ENCODE data around the gene CLIP1.

DNA sequence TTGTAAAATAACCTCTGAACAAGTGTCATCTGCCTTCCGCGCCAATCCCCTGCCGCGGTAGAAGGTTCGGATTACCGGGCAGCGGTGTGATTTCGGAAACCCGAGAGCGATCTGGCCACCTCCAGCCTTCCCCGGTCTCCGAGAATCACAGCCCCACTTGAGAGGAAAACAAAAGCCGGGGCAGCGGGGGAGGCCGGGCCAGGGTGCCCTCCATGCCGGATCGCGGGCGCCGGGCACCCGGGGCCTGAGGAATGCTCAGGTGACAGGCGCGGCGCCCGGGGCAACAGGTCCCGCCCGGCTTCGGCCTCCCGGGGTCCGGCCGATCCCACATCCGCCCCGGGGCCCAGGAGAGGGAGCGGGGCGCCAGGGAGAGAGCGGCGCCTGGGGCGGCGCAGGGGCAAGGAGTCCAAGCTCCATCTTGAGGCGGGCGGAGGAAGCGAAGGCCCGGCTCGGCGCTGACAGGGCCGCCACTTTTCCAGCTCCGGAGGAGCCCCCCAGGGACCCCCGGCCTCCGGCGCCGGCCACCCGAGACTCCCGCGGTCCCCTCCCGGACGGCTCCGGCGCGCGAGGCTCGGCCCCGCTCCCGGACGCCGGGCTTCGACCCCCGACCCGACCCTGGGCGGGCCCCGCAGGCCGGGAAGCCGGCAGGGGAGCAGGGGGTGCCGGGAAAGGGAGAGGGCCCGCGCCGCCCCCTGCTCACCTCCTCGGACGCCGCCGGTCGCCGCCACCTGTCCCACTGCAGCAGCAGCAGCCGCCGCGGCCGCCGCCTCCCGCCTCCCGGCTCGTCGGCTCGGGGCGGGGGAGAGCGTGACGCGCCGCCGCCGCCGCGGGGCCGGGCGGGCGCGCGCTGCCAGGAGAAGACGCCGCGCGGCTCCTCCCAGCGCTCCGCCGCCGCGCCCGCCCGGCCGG is at the start of gene CLIP1:
- TF ChIP-seq, protein P1, sequence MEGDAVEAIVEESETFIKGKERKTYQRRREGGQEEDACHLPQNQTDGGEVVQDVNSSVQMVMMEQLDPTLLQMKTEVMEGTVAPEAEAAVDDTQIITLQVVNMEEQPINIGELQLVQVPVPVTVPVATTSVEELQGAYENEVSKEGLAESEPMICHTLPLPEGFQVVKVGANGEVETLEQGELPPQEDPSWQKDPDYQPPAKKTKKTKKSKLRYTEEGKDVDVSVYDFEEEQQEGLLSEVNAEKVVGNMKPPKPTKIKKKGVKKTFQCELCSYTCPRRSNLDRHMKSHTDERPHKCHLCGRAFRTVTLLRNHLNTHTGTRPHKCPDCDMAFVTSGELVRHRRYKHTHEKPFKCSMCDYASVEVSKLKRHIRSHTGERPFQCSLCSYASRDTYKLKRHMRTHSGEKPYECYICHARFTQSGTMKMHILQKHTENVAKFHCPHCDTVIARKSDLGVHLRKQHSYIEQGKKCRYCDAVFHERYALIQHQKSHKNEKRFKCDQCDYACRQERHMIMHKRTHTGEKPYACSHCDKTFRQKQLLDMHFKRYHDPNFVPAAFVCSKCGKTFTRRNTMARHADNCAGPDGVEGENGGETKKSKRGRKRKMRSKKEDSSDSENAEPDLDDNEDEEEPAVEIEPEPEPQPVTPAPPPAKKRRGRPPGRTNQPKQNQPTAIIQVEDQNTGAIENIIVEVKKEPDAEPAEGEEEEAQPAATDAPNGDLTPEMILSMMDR (IDR thresholded peaks at IDR 0.05; ENCODE audit: low read length): peak; percentile 14; the same call in 1 of the 2 replicates
- no peak for TF ChIP-seq EZH2phosphoT487 (IDR thresholded peaks at IDR 0.05; ENCODE audit: low read length)
- TF ChIP-seq EZH2 (optimal IDR thresholded peaks at IDR 0.05; ENCODE audit: low read depth, low read length): no peak
